Left forelimb (tissue), 1 donor: ENCODE measurements around the gene PLD4.

ENCODE experiments used
- DNase-seq: peaks from one replicate; pipeline ENCODE4 v3.0.0-alpha.2; 2018; ENCODE audit warnings: low spot score

The PLD4 gene

DNA sequence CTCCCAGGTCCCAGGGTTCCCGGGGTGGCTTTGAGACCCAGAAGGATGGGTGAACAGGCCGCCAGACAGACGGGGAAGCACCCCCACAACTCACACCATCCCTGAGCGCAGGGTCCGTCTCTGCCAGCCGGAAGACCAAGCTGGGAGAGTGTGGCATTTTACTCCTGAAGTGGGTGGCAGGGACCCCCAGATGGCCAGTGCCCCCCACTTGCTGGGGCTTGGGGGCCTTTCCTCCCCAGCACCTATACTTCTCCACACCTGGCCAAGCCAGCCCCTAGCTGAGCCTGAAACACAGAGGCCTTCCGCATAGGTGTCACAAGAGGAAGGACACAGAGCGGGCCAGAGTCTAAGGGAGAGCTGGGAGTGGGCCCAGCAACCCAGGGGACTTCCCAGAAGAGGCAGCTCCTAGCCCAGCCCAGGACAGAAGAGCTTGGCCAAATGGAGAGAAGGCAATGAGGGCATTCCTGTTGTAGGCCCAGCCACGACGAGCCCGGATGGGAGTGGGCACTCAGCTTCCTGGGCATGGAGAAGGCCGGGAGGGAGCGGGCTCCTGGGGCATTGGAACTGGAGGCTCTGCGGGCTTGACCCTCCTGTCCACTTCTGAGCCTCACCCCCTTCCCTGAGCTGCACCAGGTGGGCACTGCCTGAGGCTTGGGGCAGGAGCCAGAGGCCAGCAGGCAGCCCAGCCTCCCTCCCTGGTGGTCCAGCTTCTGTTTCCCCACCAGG lies 50.1 kb downstream of the PLD4 start:
- no peak for DNase-seq

DNA sequence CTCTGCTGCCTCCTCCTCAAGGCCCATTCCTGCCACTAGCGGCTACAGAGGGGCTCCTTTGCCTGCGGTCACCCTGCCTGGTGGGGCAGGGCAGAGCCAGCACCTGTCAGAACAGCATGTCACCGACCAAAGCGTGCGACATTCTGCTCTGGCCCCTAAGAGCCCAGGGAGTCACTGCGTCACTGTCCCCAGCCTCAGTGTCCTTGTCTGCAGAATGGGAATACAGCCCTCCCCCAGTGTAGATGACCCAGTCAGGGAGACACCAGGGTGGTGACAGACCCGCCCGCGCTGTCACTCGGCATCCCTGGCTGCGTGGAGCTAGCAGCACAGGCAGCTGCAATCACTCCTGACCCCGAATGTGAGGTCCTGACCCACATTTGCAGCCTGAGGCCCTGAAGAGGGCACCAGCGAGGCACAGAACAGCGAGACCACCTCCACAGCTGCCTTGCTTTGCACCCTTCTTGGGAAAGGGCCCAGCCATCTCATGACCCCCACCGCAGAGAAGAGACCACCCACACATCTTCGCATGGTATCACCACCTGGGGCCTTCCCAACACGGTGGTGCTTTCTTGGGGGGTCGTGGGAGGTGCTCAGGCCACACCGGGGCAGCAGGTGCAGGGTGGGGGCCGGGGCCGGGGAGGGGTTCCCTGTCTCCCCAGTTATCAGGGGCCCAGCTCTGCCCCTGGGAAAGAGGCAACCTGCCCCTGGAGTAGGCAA lies 51.0 kb downstream of the PLD4 start:
- no peak for DNase-seq

- no peak for DNase-seq
Measured at GRCh38 chr14:104976198-104977007, 51.7 kb downstream of the PLD4 start.

DNA sequence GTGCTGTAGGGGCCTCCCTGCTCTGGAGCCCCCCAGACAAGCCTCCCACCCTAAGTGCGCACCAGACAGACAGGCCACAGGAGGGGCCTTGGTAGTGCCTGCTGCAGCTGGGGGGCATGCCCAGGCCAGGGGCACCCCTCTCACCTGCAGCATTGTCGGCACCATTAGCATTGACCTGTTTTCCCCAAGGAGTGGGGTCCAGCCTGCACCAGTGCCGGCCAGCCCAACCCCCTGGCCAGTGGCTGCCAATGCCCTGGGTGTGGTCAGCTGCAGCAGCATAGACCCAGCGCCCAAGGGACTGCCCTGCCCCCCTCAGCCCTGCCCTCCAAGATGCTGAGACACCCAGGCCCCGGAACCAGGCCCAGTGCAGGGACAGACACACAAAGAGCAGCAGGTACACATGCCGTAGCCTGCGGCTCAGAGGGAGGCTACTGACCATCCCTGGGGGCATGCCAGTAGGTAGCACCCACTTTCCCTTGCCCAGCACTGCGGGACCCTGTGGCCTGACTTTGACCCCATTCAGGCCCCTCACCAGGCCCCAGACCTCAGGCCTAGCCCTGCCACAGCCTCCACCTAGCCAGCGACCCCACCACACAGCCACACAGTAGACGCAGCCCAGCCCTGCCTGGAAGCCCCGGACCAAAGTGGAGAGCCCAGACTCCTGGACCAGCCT lies 52.5 kb downstream of the PLD4 start:
- DNase-seq, result no peak

DNA sequence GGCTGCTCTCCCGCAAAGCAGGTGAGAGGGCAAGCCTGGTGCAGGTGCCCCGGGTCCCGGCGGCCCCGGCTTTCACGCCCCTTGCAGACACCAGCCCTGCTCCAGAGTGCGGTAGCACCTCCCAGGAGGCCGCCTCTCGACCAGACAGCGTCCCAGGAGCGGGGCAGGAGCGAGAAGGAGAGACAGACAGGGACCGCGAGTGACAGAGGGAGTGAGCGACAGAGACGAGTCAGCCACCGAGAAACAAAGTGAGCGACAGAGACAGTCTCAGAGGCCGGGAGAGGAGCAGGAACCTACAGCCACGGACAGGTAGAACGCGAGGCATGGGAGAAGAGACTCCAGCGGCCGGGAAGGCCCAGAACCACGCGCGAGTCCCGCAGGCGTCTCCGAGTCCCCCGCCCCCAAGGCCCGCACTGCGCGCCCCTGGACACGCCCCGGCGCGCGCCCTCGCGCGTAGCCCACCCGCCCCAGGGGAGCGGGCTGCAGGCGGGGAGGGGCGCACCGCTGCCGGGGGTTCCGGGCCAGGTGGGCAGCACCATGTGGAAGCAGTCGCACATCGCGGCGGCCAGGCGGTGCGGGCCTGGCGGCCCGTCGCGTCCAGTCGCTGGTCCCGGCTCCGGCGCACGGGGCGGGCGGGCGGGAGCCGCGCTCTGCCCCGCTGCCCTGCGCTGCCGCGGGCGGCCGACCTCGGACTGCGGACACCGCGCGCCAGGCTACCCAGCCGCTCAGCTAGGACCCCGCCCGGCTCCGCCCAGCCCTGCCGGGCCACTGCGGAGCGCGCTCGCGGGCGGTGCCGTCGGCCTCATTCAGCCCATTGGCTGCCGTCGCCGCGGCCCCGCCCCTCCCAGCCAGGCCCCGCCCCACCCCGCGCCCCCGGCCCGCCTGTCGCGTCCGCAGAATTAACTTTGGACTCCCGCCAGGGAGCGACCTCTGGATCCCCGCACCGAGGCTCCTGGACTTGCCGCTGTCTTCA lies 53.3 kb downstream of the PLD4 start, which contains the start of gene AHNAK2:
Gene AHNAK2, minus strand, starts transcription at position 694 of the 973 bp plus-strand sequence. Its CDS starts 137 bp downstream, at position 557.
- no peak for DNase-seq

GRCh38 chr14:104978746-104979691 lies 54.3 kb downstream of the PLD4 start:
- DNase-seq, result no peak

- peak; percentile 61 for DNase-seq
Measured at GRCh38 chr14:104979758-104980610, 55.3 kb downstream of the PLD4 start.

- DNase-seq, result peak; percentile 47
Measured at GRCh38 chr14:104980611-104981531, 56.2 kb downstream of the PLD4 start.

- no peak for DNase-seq
Measured at GRCh38 chr14:104981699-104982541, 57.2 kb downstream of the PLD4 start.

GRCh38 chr14:104982548-104983230 lies 58.0 kb downstream of the PLD4 start:
- no peak for DNase-seq
